Measurements from ENCODE around the gene GOLT1A. TPM values are rescaled to one million over a fixed set of nuclear protein-coding genes. Genes with fewer than 3 reads are reported as not detected.

The GOLT1A gene
- total RNA-seq, 1 experiment from 2014 or later: not detected

DNA sequence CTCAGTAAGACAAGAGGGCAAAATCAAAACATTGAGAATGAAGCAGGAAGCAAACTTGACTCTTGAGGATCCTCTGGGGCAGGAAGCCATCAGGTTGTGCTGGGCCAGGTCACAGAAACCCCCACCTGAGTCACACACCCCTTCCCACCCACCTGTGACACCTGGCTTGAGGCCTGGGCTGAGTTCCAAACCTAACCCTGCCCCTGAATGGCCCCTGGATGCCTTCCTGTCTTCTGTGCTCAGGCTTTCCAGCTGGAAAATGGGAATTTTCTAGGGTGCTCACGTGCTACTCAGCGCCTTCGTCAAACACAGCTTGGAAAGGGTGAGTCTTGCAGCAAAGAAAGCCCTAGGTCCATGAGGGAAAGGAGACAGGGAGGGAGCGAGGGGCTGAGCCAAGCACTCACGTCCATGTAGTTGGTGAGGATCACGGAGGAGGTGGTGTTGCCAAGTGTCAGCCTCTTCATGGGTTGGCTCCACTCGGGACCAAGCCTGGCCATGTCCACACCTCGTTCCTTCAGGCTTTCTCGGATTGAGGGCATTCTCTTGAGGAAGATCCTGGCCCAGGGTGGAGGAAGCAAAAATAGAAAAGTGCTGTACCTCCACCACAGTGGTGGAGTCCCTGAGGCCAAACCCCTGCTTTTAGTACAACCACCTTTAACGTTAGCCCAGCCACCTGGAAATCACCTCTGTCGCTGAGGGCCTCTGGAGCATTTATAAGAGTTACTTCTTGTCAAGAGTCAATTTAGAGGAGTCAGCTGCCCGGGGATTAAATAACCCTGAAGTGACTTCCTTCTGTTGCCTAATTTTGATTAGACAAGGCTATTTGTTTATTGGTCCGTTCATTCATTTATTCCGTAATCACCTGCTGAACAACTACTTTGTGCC is 51.9 kb downstream of the GOLT1A start:
- no peak for DNase-seq (ENCODE audit: low read depth)

DNA sequence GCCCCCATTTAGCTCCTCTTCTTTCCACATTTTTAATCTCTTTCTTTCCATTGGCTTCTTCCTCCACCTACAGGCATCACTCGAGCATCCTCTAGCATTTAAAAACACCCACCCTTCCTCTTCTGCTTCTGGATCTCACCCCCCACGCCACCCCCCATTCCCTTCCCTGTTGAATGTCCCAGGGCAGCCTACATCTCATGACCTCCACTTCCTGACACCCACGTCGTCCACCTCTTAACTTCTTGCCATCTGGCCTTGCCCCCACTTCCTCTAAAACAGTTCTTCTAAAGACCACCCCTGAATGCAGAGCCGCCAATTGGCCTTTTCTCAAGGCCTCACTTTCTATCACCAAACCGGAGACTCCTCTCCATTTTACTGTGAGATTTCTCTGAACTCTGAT is 55.8 kb downstream of the GOLT1A start:
- no peak for DNase-seq (ENCODE audit: low read depth)

DNA sequence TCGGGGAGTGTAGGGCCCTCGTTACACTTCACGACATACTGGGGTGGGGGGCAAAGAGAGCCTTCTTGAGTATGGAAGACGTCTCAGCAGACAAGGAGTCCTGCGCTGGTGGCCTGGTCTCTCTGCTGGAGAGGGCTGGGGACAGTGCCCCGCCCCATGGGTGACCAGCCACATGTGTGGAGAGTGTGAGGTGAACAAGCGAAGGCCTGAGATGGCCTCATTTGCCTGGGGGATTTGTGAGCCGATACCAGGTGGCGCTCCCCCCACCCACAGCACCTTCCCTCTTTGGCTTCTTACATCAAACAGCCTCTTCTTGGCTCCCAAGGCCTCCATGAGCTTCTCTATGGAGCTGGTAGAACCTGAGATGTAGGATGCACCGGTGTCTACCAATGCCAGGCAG is 57.9 kb downstream of the GOLT1A start:
- DNase-seq (ENCODE audit: low read depth): no peak

DNA sequence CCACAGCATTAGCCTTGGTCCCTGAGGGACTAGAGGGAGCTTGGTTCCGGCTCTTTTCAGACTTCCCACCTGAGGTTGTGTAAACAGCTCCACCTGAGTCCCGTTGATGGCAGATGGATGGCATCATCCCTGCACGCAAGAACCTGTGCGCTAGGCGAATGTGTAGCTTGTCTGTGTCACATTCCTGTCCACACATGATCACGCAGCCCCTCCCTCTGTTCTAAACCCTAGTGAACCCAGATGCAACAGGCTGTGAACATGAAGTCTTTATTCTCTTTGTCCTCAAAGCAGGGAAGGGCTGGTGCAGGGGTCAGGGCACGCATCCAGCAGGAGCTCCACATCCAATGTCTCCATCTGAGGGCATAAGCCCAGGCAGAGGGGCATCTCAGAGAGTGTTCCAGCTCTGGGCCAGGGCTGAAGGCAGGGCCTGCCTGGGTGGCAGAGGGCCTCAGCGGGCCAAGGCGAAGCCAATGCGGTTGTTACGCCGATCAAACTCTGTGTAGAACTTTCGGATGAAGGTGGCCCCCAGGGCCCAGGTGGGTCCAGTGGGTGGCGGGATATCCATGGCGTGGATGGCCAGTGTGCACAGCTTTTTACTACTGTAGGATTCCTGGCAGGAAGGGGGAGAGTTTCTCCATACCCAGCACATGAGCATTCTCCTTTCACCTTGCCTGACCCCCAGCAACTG is 59.1 kb downstream of the GOLT1A start:
- DNase-seq (ENCODE audit: low read depth): no peak

DNA sequence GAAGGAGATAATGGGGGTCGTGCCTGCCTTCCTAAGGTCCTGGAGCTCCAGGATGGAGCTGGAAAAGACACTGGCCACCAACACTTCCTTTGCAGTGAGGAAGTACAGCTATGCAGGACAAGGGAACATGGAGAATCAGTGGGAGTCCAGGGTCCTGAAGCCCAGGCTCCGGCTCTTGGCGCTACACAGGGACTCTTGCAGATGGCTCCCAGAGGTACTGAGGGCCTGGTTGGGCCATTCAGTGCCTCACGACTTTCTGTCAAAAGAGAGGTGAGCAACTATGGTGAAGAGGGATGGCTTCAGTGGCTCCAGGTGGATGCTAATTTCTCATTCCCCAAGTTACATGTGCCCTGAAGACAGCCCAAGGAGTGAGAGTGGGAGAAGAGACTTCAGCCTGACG is 60.1 kb downstream of the GOLT1A start:
- DNase-seq (ENCODE audit: low read depth): no peak

GRCh38 chr1:204152310-204153044 is 61.3 kb downstream of the GOLT1A start:
- DNase-seq (ENCODE audit: low read depth): peak; percentile 9

GRCh38 chr1:204151552-204152309 is 62.1 kb downstream of the GOLT1A start, which contains the start of gene ETNK2:
ETNK2 (minus strand) TSS chr1:204152044; CDS start chr1:204151852, 192 bp downstream.
- DNase-seq (ENCODE audit: low read depth): peak; percentile 53

DNA sequence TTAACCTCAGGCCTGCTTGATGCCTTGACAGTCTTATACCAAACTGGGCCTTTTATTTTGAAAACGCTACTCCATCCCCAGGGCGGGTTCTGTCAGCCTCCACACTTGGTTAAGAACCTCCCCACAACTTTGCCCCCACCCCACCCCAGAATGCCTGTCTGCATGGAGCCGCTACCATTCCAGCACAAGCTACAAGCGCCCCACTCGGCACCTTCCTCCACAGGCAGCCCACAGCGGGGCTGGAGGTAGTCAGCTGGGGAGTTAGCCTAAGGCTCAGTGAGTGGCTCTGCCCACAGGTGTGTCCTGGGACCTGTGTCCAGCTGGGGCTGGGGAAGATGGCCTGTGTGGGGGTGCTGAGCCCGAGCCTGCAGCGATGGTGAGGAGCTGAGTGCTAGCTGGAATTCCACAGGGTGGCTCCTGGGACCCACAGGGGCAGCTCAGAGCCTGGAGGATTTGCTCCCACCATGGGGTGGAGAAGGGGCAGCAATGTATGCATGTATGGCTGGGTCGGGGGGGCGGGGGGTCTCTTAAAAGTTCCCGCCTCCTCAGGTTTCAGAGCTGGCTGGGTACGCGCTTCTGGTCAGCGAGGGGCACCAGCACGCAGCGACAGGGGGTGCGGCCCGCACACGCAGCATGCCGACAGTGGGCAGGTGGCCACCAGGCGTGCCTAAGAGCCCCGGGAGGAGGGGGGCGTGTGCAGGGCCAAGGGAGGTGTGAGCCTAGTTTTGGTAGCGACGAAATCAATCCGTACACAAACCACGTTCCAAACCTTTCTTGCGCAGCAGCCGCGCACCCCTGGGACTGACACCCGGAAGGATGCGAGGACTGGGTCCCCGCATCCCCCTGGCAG is 62.9 kb downstream of the GOLT1A start:
- no peak for DNase-seq (ENCODE audit: low read depth)

- DNase-seq (ENCODE audit: low read depth): no peak
Observed at GRCh38 chr1:204149635-204150565, 63.9 kb downstream of the GOLT1A start.

DNA sequence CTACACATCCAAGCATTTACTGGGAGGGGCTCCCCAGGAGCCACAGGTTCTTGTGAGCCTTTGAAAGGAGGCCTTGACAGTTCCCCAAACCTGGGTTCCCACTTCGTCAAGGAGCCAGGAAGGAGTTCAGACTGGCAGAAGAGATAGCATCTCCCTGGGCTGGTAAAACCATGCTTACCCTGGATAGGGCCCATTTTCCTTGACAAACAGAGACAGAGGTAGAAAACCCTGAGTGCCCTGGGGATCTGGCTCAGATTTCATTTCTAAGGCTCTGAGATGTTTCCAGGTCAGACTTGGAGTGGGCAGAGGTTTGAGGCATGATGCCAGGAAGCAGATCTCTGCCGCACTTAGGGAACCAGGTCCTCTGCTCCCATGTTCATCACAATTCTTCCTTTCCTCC is 64.7 kb downstream of the GOLT1A start:
- no peak for DNase-seq (ENCODE audit: low read depth)

Other genes with a start within 250 kb of the GOLT1A start
- gene SOX13, start 140.9 kb downstream of the GOLT1A start, total RNA-seq (2014; rRNA removed; shearing (Covaris generic)): 4.4 and 7.2 TPM in 2 replicates
- gene ETNK2, start 61.9 kb downstream of the GOLT1A start, total RNA-seq (2014; rRNA removed; shearing (Covaris generic)): 10.4 and 12.4 TPM in 2 replicates
- 0.29 and 0.72 TPM in 2 replicates for gene REN, start 47.7 kb downstream of the GOLT1A start, total RNA-seq (2014; rRNA removed; shearing (Covaris generic))
- 5.0 and 7.0 TPM in 2 replicates for gene KISS1, start 17.5 kb downstream of the GOLT1A start, total RNA-seq (2014; rRNA removed; shearing (Covaris generic))
- gene PLEKHA6, start 145.9 kb upstream of the GOLT1A start, total RNA-seq (2014; rRNA removed; shearing (Covaris generic)): 0.68 and 0.72 TPM in 2 replicates
- gene PPP1R15B, start 197.8 kb upstream of the GOLT1A start, total RNA-seq (2014; rRNA removed; shearing (Covaris generic)): 18.3 and 21.7 TPM in 2 replicates